ENCODE measurements around the gene METTL8.
"Not testable (repeated sequence)": the region's sequence is repeated elsewhere in the genome, so short reads cannot be mapped to it uniquely, and the experiment has no call there.

Gene METTL8

DNA sequence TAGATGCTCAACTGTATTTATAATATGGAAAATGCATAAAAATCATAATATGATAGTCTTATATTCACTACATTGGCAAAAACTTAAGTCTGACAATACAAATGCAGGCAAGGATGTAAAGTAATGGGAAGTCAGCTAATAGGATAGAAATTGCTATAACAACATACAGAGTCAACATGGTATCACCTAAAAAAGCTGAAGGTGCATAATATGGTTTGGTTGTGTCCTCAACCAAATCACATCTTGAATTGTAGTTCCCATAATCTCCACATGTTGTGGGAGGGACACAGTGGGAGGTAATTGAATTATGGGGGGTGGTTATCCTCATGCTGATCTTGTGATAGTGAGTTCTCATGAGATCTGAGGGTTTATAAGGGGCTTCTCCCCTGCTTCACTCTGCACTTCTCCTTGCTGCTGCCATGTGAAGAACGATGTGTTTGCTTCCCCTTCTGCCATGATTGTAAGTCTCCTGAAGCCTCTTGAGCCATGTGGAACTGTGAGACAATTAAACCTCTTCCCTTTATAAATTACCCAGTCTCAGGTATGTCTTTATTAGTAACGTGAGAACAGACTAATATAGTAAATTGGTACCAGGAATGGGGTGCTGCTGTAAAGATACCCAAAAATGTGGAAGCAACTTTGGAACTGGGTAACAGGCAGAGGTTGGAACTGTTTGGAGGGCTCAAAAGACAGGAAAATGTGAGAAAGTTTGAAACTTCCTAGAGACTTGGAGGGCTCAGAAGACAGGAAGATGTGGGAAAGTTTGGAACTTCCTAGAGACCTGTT, 10.9 kb downstream of the METTL8 start:
- DNase-seq: not testable (repeated sequence)

- no peak for DNase-seq
These were observed 12.8 kb downstream of the METTL8 start for GRCh38 chr2:171420728-171421563.

DNA sequence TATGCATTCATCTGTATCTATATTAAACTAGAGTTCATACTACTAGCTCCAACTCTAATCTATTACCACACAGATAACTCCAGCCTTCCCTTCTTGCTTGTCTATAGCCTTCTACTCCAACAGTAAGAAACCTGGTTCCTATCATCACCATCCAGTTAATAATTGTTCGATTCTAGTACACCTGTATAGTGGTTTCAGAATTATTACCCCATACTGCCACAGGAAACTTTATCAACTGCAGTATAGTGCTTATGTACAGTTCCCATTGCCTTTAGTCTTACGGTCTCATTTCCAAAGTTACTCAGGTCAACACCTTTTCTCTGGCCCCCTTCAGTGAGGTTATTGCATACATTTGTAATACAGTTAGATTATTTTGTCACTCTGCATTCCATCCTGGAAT, 14.5 kb downstream of the METTL8 start:
- no peak for DNase-seq

- peak; percentile 85 for DNase-seq
These were observed 17.5 kb downstream of the METTL8 start for GRCh38 chr2:171416009-171416926.

DNA sequence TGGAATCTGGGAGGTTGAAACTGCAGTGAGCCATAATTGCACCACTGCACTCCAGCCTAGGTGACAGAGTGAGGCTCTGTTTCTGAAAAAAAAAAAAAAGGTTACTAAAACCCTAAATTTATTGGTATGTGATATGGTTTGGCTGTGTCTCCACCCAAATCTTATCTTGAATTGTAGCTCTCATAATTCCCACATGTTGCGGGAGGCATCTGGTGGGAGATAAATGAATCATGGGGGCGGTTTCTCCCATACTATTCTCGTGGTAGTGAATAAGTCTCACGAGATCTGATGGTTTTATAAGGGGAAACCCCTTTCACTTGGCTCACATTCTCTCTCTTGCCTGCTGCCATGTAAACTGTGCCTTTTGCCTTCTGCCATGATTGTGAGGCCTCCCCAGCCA, 19.1 kb downstream of the METTL8 start:
- DNase-seq: peak; percentile 12

DNA sequence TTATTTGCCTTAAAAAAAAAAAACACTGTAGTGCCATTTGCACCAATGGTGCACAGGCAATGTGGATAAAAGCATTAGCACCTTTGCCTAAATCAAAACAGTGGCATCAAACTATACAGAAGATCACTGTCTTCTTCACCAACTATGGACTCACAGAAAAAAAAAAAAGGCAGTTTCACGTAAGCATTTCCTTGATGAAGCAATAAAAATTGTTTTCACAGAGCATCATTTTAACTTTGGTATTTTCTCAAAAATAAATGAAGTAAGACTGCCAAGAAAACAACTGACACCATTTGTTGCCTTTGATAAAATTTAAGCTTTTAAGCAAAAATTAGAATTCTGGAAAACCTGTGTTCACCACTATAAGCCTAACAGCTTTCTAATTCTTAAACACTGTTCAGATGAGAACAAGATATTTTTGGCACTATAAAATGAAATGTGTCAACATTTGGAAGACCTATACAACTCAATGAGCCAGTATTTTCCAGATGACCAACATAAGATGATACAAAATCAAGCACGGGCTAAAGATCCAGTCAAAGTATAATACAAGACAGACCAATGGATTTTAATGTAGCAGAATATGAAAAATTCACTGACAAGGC, 21.1 kb downstream of the METTL8 start:
- no peak for DNase-seq

DNA sequence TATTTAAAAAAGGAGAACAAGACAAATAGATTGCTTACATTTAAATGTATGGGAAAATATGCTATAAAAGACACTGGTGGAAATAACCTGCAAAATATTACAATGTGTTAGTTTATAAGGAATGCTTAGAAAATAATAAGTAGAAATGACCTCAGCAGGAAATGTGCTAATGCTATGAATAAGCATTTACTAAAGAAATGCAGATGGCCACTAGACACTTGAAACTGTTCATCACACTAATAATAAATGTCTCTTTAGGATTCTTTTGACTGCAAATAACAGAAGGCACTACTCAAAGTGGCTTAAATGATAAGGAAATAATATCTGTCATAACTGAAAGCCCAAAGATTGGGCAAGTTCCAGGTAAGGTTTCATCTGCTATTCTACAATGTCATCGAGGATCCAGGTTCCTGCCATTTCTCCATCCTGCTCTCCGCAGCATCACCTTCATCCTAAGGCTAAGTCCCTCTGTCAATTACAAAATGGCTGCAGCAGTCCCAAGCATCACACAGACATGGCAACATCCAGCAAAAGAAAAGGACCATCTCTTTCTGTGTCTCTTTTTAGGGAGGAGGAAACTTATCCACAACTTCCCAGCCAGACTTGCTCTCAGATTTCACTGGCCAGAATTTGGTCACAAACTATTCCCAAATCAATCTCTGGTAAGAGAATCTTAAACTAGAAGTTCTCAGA, 21.9 kb downstream of the METTL8 start:
- DNase-seq: no peak

DNA sequence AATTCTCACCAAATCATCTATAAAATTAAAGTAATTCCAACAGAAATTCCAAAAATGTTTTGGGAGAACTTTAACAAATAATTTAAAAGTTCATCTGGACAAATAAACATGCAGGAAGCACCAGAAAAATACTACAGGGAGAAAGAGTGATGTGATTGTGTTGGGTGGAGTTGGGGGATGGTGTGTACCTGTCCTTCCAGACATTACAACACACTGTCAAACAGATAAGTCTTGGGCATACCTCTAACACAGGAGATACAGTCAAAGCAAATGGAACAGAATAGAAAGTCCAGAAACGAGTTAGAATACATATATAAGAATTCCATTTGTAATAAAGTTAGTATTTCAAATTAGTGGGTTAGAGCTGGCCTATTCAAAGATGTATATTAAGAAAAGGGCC, 22.6 kb downstream of the METTL8 start:
- no peak for DNase-seq

DNA sequence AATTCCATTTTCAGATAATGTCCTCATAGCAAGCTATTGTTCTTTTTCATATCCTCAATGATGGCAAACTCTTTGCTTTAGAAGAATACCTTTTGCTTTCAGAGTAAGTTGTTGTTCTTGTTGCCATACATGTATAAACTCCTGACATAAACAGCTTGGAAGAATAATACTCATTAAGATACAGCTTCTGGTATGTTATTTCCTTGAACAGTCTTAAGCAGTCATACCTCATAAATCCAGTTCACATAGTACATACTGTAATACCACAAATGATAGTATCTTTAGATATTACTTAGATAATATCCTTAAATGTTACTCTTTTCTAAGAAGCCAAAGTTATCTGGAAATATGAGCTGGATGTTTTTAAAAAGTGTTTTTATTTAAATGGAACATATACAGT, 23.2 kb downstream of the METTL8 start:
- DNase-seq: no peak

- DNase-seq: no peak
These were observed 23.7 kb downstream of the METTL8 start for GRCh38 chr2:171410101-171410500.

DNA sequence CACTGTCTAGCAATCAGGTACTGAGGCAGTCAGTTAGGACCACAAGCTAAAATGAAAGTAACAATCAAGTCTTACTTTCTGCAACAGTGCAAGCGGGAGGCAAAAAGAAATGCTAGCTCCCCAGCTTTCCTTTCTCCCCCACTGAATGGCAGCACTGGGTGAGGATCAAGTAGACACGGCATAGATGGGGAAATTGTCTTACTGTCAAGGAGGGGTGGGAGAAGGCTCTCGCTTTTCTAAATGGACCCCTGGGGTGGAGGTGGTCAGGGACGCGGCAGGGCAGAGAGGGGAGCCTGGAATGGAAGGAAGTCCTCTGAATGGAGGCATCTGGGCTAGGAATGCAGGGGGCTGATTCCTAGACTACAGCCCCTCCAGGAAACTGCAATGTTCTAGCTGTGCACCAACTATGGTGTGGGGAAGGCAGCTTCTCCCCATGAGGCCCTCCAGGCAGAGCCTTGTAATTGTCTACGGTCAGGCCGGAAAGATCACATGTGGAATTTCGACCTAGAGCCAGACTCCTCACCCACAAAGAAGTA, 24.3 kb downstream of the METTL8 start:
- DNase-seq: no peak

- DNase-seq: no peak
These were observed 26.1 kb downstream of the METTL8 start for GRCh38 chr2:171407676-171408044.

- no peak for DNase-seq
These were observed 26.6 kb downstream of the METTL8 start for GRCh38 chr2:171407030-171407675.

GRCh38 chr2:171406044-171406443, 27.7 kb downstream of the METTL8 start:
- DNase-seq: no peak

DNA sequence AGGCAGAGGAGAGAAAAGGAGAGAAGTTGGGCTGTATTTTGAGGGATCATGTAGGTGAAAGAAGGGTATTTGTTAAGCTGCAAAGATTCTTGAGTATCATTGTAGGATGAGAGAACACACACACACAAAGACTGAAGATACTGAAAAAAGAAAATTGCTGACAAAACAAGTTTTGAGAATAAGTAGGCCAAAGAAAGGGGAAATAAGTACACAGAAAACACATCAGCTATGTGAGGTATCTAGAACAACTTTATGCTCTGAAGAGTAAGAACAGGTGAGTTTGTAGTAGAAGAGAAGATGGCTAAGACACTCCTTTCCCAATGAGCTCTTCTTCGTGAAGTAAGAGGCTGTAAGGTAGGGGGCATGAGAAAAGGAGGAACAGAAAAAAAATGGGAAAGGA, 28.2 kb downstream of the METTL8 start:
- DNase-seq: no peak

GRCh38 chr2:171404719-171405118, 29.1 kb downstream of the METTL8 start:
- DNase-seq: no peak

DNA sequence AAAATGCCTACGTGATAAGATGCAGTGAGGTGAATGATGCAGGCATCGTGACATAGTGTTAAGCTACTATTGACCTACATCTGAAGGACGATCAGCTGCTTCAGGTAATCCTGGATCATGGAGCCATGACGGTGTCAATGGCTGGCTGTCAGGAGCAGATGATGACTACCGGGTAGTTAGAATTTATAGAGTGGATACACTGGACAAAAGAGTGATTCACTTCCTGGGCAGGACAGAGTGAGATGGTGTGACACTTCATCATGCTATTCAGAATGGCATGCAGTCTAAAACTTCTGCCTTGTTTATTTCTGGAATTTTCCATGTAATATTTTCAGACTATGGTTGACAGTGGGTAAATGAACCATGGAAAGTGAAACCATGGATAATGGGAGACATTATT, 29.5 kb downstream of the METTL8 start:
- no peak for DNase-seq

DNA sequence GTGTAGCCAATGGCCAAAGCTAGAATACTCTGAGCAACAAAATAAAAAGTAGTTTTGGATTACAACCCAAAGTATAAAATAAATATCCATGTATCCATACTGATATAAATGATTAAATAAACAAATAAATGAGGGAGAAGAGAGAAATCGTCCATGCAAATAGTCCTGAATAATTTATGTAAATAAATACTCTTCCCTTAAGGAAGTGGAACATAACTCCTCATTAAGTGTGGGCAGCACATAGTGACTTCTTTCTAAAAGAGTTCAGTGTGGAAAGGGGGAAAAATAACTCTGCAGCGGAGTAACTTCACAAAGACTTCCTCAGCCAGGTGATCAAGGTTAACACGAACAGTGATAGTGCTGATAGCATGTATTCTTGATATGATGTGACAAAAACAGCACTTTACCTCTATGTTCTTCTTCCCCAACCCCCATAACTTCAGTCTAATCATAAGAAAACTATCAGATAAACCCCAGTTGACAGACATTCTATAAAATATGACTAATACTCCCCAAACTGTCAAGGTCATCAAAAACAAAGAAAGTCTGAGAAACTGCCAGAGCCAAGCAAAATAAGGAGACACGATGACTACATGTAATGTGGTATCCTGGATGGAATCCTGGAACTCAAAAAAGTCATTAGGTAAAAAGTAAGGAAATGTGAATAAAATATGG, 30.7 kb downstream of the METTL8 start:
- DNase-seq: no peak

DNA sequence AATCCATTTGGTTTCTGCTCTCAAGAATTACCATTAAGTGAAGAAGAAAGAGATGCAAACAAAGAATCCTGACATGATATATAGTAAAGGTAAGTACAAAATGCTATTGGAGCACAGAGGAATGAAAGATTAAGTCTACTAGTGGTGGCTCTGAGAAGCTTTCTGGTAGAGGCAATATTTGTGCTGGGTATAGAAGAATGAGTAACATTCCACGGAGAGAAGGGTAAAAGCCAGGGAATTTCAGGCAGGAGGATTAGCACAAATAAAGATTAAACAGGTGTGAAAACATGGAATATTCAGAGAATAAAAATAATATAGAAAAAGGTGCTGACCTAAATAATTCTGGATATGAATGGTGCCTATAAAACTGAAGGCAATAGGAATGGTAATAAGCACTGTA, 31.8 kb downstream of the METTL8 start:
- DNase-seq: no peak

GRCh38 chr2:171400395-171400794, 33.4 kb downstream of the METTL8 start:
- no peak for DNase-seq

DNA sequence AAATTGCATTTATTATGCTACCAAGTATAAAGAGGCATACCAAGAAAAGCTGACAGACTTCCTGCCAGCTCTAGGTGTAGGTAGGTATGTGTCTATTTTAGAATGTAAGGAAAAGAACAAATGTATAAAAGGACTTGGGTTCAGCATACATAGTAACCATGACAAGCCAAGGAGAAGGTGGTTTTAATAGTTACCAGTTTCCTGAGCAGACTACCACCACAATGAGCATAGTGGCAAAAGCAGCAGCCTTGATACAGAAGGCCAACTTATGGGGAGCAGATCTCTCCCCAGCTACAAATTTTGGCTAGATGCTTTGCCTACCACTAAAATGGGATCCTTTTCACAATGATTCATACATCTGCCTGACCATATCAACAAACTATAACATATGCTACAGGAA, 34.5 kb downstream of the METTL8 start:
- DNase-seq: no peak

Measured in activated naive CD4-positive, alpha-beta T cell treated with Interleukin-2 at 50 U/mL for 16 hours (primary cell).